Measurements from ENCODE around the gene GRIN3B. TPM values are rescaled to one million over a fixed set of nuclear protein-coding genes. Genes with fewer than 3 reads are reported as not detected.

GRIN3B gene
- total and polyA plus RNA-seq, 10 of the 15 experiments (the other 5 are each of a cell fraction or from before 2014, with no cell fraction given): 0.15 TPM; not detected in 9

- peak; percentile 43; the same call in 1 of the 2 replicates for TF ChIP-seq SPI1 (IDR thresholded peaks at IDR 0.05; ENCODE audit: borderline replicate concordance, insufficient read depth, low read depth, low read length)
- peak; percentile 65; the same call in 1 of the 2 replicates for TF ChIP-seq POLR2A (IDR thresholded peaks at IDR 0.05; ENCODE audit: low read depth, low read length)
- TF ChIP-seq ZBTB11 (CRISPR knock-in tag; IDR thresholded peaks at IDR 0.05): peak; percentile 48; the same call in 1 of the 2 replicates
- 0 out of 4 replicates have a peak, but pooled peaks of 1 of the 2 experiments have one; percentile 5 for TF ChIP-seq BHLHE40 (IDR thresholded peaks at IDR 0.05; ENCODE audit: borderline replicate concordance in 1 of 2, low read depth in 2 of 2, low read length in 1 of 2)
- TF ChIP-seq RFX5 (IDR thresholded peaks at IDR 0.05; ENCODE audit: low read depth, low read length): no peak
- TF ChIP-seq NFXL1 (IDR thresholded peaks at IDR 0.05; ENCODE audit: borderline replicate concordance): peak; percentile 82; the same call in 1 of the 2 replicates
- TF ChIP-seq IKZF1 (conservative IDR thresholded peaks at IDR 0.05): peak; percentile 77; the same call in 1 of the 2 replicates
- peak; percentile 65; the same call in 1 of the 2 replicates for TF ChIP-seq NR2F1 (conservative IDR thresholded peaks at IDR 0.05)
- 0 out of 3 replicates have a peak, but pooled peaks have one; percentile 43 for TF ChIP-seq POU2F2 (IDR thresholded peaks at IDR 0.05; ENCODE audit: borderline replicate concordance, low read depth, low read length)
Observed at GRCh38 chr19:1028062-1028926, 28.1 kb downstream of the GRIN3B start (continued).

All from GM12878 (cell line).